H9 (cell line): ENCODE results near the gene DDX25. TPM values are rescaled to one million over a fixed set of nuclear protein-coding genes. Genes with fewer than 3 reads are reported as not detected.

Source experiments
- DNase-seq: peaks from one replicate; pipeline ENCODE4 v3.0.0-alpha.2; 2017
- H2AFZ ChIP-seq: one replicate; pipeline ENCODE4 v1.6.1; 2013; ENCODE audit warnings: mild to moderate bottlenecking, low read length, control low read depth, moderate library complexity
- H2AK5ac ChIP-seq: 2 replicates; pipeline ENCODE4 v1.6.1; 2013; ENCODE audit warnings: low read length, control low read depth, mixed read lengths; ENCODE audit not compliant: insufficient read length
- H2BK120ac ChIP-seq: one replicate; pipeline ENCODE4 v1.6.1; 2013; ENCODE audit warnings: low read depth, mild to moderate bottlenecking, low read length, control low read depth, inconsistent platforms; ENCODE audit not compliant: poor library complexity, severe bottlenecking
- H2BK12ac ChIP-seq: 2 replicates; pipeline ENCODE4 v1.6.1; 2013; ENCODE audit warnings: low read length, control low read depth, mixed read lengths, low read depth; ENCODE audit not compliant: insufficient read length
- H2BK15ac ChIP-seq: 2 replicates; pipeline ENCODE4 v1.6.1; 2013; ENCODE audit warnings: low read depth, low read length, control low read depth
- H2BK20ac ChIP-seq: one replicate; pipeline ENCODE4 v1.6.1; 2013; ENCODE audit warnings: low read depth, mild to moderate bottlenecking, low read length, control low read depth, inconsistent platforms; ENCODE audit not compliant: poor library complexity, severe bottlenecking
- H2BK5ac ChIP-seq: 2 replicates; pipeline ENCODE4 v1.6.1; 2013; ENCODE audit warnings: low read length, control low read depth, mixed read lengths; ENCODE audit not compliant: insufficient read length
- H3K14ac ChIP-seq: 2 replicates; pipeline ENCODE4 v1.6.1; 2013; ENCODE audit warnings: low read length, control low read depth; ENCODE audit not compliant: insufficient read depth
- H3K18ac ChIP-seq: 2 replicates; pipeline ENCODE4 v1.6.1; 2013; ENCODE audit warnings: low read depth, mild to moderate bottlenecking, mixed read lengths, low read length, control low read depth; ENCODE audit not compliant: insufficient read length
- H3K23ac ChIP-seq: 2 replicates; pipeline ENCODE4 v1.6.1; 2013; ENCODE audit warnings: low read length, control low read depth, mixed read lengths, low read depth; ENCODE audit not compliant: insufficient read length
- H3K23me2 ChIP-seq: 2 replicates; pipeline ENCODE4 v1.6.1; 2013; ENCODE audit warnings: low read depth, mild to moderate bottlenecking, mixed read lengths, low read length, control low read depth; ENCODE audit not compliant: insufficient read length, poor library complexity, severe bottlenecking
- H3K27ac ChIP-seq: 2 replicates; pipeline ENCODE4 v1.5.1; 2013; ENCODE audit warnings: low read length, control low read depth, mixed read lengths, low read depth; ENCODE audit not compliant: insufficient read length
- H3K27me3 ChIP-seq: 2 replicates; pipeline ENCODE4 v1.6.1; 2013; ENCODE audit warnings: low read length, control low read depth, inconsistent platforms; ENCODE audit not compliant: insufficient read depth
- H3K4ac ChIP-seq: 2 replicates; pipeline ENCODE4 v1.6.1; 2013; ENCODE audit warnings: low read depth, mild to moderate bottlenecking, control low read depth, inconsistent platforms, low read length, moderate library complexity
- H3K4me1 ChIP-seq: 2 replicates; pipeline ENCODE4 v1.6.1; 2013; ENCODE audit warnings: low read length, control low read depth, inconsistent platforms; ENCODE audit not compliant: insufficient read depth
- H3K4me2 ChIP-seq: 2 replicates; pipeline ENCODE4 v1.6.1; 2013; ENCODE audit warnings: low read length, control low read depth, mixed read lengths; ENCODE audit not compliant: insufficient read length, insufficient read depth
- H3K56ac ChIP-seq: 2 replicates; pipeline ENCODE4 v1.6.1; 2013; ENCODE audit warnings: low read depth, mild to moderate bottlenecking, mixed read lengths, low read length, control low read depth; ENCODE audit not compliant: insufficient read length
- H3K79me1 ChIP-seq: 2 replicates; pipeline ENCODE4 v1.6.1; 2013; ENCODE audit warnings: low read depth, mild to moderate bottlenecking, moderate library complexity, low read length, control low read depth, inconsistent platforms; ENCODE audit not compliant: insufficient read depth, poor library complexity, severe bottlenecking
- H3K79me2 ChIP-seq: 2 replicates; pipeline ENCODE4 v1.6.1; 2013; ENCODE audit warnings: low read length, control low read depth, inconsistent platforms; ENCODE audit not compliant: insufficient read depth
- H3K9ac ChIP-seq: 2 replicates; pipeline ENCODE4 v1.6.1; 2013; ENCODE audit warnings: low read length, control low read depth, mixed read lengths; ENCODE audit not compliant: insufficient read length; ENCODE audit errors: extremely low read depth
- H3K9me3 ChIP-seq: one replicate; pipeline ENCODE4 v1.6.1; 2013; ENCODE audit warnings: low read depth, low read length, inconsistent platforms; ENCODE audit not compliant: control insufficient read depth
- H3T11ph ChIP-seq: one replicate; pipeline ENCODE4 v1.6.1; 2013; ENCODE audit warnings: mild to moderate bottlenecking, low read length, control low read depth, inconsistent platforms
- H4K20me1 ChIP-seq: one replicate; pipeline ENCODE4 v1.6.1; 2013; ENCODE audit not compliant: control insufficient read depth, insufficient read length, insufficient read depth
- H4K5ac ChIP-seq: 2 replicates; pipeline ENCODE4 v1.6.1; 2013; ENCODE audit warnings: low read depth, mild to moderate bottlenecking, mixed read lengths, low read length, control low read depth; ENCODE audit not compliant: insufficient read length
- H4K8ac ChIP-seq: replicated peaks from 2 replicates; pipeline ENCODE4 v1.6.1; 2013; ENCODE audit warnings: low read length, control low read depth, mixed read lengths, low read depth; ENCODE audit not compliant: insufficient read length
- H4K91ac ChIP-seq: 2 replicates; pipeline ENCODE4 v1.6.1; 2013; ENCODE audit warnings: low read depth, mild to moderate bottlenecking, moderate library complexity, mixed read lengths, low read length, control low read depth; ENCODE audit not compliant: insufficient read length
- H3K27ac Mint-ChIP-seq, 3 experiments: 2 replicates in 2 of 3; 3 replicates in 1 of 3; pipeline ENCODE4 v1.8.0; 2020 to 2021; ENCODE audit warnings: mixed read lengths in 3 of 3, mild to moderate bottlenecking in 1 of 3, moderate library complexity in 1 of 3
- H3K27me3 Mint-ChIP-seq: 2 replicates; pipeline ENCODE4 v1.8.0; 2021; ENCODE audit warnings: low read depth, mild to moderate bottlenecking, moderate library complexity, mixed read lengths
- H3K36me3 Mint-ChIP-seq, 3 experiments: 2 replicates in 2 of 3; 3 replicates in 1 of 3; pipeline ENCODE4 v1.8.0; 2020 to 2021; ENCODE audit warnings: low read depth in 3 of 3, mixed read lengths in 3 of 3; ENCODE audit not compliant: insufficient read depth in 1 of 3
- H3K4me1 Mint-ChIP-seq, 2 experiments: 2 replicates each; pipeline ENCODE4 v1.8.0; 2020; ENCODE audit warnings: mixed read lengths in 2 of 2
- H3K4me3 Mint-ChIP-seq, 2 experiments: 2 replicates in 1 of 2; 3 replicates in 1 of 2; pipeline ENCODE4 v1.8.0; 2020 to 2021; ENCODE audit warnings: mild to moderate bottlenecking in 2 of 2, mixed read lengths in 2 of 2, moderate library complexity in 1 of 2
- H3K9me3 Mint-ChIP-seq, 2 experiments: 2 replicates in 1 of 2; 3 replicates in 1 of 2; pipeline ENCODE4 v1.8.0; 2020; ENCODE audit warnings: mild to moderate bottlenecking in 2 of 2, mixed read lengths in 2 of 2, moderate library complexity in 1 of 2
- WGBS: extraction: QIAGEN DNeasy Blood & Tissue Kit; methylation state at CpG from one replicate; pipeline ENCODE4 v1.1.7; 2013; ENCODE audit warnings: missing lambda C conversion rate, low lambda C conversion rate, mixed read lengths; ENCODE audit not compliant: insufficient read length; ENCODE audit errors: extremely low coverage; 5-methylcytosine and 5-hydroxymethylcytosine counted together
- total RNA-seq: library from RNA; stranded (reverse); gene quantifications from 2 replicates; pipeline ENCODE4 v1.2.1, GENCODE V29; 2021
- TF ChIP-seq, protein P1 (sequence below): fragments of 200-600 bp; sonication (generic); conservative IDR thresholded peaks from 3 replicates; pipeline ENCODE4 v1.8.0; 2021; ENCODE audit warnings: antibody characterized with exemption, mild to moderate bottlenecking

The DDX25 gene
- total RNA-seq, 1 experiment from 2014 or later = 6.9 TPM

DNA sequence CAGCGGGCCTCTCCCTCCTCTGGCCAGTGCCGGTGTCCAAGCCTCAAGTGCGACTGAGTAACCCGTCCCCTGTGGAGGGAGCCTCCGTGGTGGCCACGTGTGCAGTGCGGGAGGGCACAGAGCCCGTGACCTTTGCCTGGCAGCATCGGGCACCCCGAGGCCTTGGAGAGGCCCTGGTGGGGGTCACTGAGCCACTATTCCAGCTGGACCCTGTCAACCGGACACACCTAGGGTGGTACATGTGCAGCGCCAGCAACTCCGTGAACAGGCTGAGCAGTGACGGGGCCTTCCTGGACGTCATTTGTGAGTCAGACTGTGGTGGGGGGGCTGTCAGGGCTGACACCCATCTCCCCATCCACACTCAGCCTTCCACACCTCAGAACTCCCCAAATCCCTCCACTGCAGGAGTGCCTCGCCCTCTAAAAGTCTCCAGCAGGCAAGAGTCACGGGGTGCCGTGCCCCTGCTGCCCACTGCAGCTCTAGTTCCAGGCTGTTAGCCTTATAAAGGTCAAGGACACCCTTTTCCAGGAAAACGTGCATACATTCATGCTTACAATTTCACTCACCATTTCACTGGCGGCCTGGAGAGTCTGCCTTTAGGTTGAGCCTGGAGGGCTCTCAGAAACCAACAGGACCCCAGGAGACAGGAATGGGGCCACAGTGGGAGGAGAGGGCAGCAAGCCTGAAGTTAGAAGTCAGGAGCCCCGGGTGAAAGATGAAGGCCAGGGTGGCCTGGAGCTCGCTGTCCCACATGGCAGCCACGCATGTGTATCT is 44.2 kb downstream of the DDX25 start:
- Histone ChIP-seq H2BK15ac (no peak overlapping the region), H3K56ac (no peak overlapping the region), H3K23ac (no peak overlapping the region), H3K79me2 (no peaks in the 10 kb centered on the region), H2AFZ (no peak overlapping the region), H4K8ac (no peak overlapping the region), H3K14ac (no peak overlapping the region), H3K18ac (no peak overlapping the region), H4K91ac (no peak overlapping the region), H3K4me2 (no peak overlapping the region), H3K4me1 (no peaks in the 10 kb centered on the region), H3K27me3 (no peaks in the 10 kb centered on the region), H3T11ph (no peak overlapping the region), H3K27ac (no peak overlapping the region), H3K79me1 (no peaks in the 10 kb centered on the region), H3K23me2 (no peaks in the 10 kb centered on the region), H3K9ac (no peak overlapping the region), H3K4ac (no peak overlapping the region), H2BK12ac (no peak overlapping the region), H2AK5ac (no peak overlapping the region), H4K5ac (no peak overlapping the region), H4K20me1 (no peaks in the 10 kb centered on the region), H2BK120ac (no peak overlapping the region), H2BK5ac (no peak overlapping the region), H2BK20ac (no peak overlapping the region), H3K9me3 (no peaks in the 10 kb centered on the region)
- H3K36me3 Mint-ChIP-seq = no peaks in the 10 kb centered on the region
- no peak overlapping the region for H3K27ac Mint-ChIP-seq
- TF ChIP-seq, protein P1, sequence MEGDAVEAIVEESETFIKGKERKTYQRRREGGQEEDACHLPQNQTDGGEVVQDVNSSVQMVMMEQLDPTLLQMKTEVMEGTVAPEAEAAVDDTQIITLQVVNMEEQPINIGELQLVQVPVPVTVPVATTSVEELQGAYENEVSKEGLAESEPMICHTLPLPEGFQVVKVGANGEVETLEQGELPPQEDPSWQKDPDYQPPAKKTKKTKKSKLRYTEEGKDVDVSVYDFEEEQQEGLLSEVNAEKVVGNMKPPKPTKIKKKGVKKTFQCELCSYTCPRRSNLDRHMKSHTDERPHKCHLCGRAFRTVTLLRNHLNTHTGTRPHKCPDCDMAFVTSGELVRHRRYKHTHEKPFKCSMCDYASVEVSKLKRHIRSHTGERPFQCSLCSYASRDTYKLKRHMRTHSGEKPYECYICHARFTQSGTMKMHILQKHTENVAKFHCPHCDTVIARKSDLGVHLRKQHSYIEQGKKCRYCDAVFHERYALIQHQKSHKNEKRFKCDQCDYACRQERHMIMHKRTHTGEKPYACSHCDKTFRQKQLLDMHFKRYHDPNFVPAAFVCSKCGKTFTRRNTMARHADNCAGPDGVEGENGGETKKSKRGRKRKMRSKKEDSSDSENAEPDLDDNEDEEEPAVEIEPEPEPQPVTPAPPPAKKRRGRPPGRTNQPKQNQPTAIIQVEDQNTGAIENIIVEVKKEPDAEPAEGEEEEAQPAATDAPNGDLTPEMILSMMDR = no peak
- H3K9me3 Mint-ChIP-seq = no peaks in the 10 kb centered on the region
- H3K4me3 Mint-ChIP-seq = no peak overlapping the region
- DNase-seq = no peak
- H3K27me3 Mint-ChIP-seq = no peaks in the 10 kb centered on the region; the same call in 1 of the 2 replicates
- H3K4me1 Mint-ChIP-seq = peaks cover 8 to 18% of the 10 kb centered on the region in 2 experiments
- no CpG with 5 or more reads among the region's 23 CpGs for WGBS
